HG03064 (cell line): Measurements from ENCODE around the gene P4HA2.

Source experiments
- ATAC-seq: cut with Tn5 transposase; IDR thresholded peaks from one replicate; pipeline ENCODE4 v1.9.1; 2021; ENCODE audit warnings: low read depth; ENCODE audit not compliant: unreplicated experiment

The P4HA2 gene

GRCh38 chr5:132227485-132228240 lies at the start of gene P4HA2:
Gene P4HA2, minus strand, starts transcription at chr5:132227853. Its CDS starts 9,227 bp downstream, at chr5:132218626.
- ATAC-seq = peak; percentile 77

DNA sequence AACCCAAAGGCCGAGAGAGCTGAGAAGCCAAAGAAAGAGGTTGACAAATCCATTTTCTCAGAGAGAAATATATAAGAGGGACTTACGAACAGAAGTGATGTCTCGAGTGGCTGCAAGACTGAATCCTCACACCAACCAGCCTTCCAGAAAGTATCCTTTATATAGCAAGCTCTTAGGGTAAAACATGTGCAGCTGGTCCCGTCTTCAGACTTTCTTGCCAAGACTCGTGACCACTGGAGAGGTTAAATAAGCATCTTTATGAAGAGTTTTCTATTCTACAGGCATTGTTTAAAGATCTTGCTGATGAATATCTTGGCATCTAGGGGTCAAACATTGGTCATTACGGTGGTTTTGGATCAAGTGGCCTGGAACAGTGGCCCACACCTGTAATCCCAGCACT lies 49.6 kb upstream of the P4HA2 start:
- no peak for ATAC-seq

- no peak for ATAC-seq
These were observed 47.9 kb upstream of the P4HA2 start for GRCh38 chr5:132275367-132276220.

DNA sequence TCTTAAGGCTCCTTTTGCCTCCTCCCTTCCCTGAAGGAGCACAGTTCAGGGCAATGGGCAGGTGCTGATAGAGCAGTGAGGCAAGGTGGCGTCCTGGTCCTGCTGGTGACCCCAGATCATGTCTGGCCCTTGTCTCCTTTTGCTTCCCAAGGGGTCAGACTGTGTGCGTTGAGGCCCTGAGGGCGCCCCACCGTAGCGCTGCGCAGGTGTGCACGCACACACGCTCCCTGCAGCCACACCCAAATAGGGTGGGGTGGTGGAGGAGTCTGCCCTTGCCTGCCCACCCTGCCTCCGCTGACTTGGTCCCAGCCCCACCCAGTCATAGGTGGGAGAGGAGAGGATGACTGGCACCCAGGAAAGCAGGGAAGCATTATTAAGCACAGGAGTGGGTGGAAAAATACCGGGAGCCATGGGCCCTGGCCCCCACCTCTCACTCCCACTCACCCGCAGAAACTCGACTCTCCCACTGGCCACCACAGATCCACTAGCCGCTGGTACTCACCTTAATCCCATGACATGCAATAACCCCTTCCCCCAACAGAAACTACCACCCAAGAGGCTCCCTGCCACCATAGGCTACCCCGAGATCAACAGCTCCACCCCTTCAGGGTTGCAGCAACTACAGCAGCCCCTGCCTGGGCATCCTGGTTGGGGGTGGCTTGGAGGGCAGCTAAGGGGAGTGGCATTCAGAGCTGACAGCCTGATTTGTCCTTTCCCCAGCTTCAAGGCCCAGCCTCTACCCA lies 46.6 kb upstream of the P4HA2 start:
- ATAC-seq = no peak

GRCh38 chr5:132273631-132274030 lies 46.0 kb upstream of the P4HA2 start:
- ATAC-seq = no peak

DNA sequence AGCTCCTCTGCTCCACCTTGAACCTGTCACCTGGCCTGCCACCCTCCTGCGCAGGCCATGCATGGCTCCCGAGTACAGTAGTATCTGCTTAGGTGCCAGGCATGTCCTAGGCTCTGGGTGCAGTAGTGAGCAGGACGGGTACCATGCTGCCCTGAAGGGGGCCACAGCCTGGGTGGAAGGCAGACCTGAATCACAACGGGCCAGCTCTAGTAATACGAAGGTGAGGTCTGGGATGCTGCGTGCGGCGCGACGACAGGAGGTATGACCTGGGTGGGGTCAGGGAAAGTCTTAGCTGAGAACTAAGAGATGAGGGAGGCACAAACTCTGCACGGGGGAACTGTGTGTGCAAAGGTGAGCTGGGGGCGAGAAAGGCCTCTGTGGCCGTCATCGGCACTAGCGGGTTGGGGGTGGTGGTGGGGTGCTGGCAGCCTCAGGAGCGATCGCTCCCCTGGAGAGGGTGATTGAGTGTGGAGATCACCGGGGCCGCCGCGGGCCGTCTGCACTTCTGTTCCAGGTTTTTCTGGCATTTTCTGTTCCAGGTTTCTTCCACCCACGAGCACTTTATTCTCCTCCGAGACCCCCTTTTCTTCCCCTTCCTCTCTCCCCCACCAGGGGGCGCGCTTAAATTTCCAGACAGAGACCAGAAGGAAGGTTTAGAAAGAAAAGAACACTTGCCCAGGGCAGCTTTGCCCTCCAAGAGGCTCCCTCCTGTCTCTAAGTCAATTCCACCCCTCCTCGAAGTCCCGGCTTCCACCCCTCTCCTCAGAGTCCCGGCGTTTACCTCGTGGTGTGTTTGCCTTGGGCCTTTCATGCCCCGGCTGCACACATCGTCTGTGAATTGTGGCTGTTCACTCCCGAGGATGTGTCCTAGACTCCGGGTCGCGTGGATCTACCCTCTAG lies 44.9 kb upstream of the P4HA2 start:
- ATAC-seq = no peak

GRCh38 chr5:132271251-132272246 lies 43.9 kb upstream of the P4HA2 start:
- no peak for ATAC-seq

- ATAC-seq = no peak
These were observed 43.1 kb upstream of the P4HA2 start for GRCh38 chr5:132270706-132271105.

DNA sequence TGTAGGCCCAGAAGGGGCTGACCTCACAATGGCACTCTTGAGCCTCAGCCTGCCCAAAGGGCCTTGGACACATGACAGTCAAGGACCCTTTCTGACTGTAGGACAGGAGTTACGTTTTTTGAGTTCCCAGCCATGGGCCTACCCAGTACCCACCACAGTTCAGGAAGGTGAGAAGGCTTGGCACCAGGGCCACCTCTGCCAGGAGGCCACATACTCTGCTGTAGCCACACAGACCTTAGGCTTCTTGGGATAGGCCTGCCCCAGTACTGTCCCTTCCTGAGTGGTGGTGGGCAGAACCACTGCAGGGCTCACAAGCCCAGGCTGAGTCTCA lies 42.6 kb upstream of the P4HA2 start:
- ATAC-seq = no peak

DNA sequence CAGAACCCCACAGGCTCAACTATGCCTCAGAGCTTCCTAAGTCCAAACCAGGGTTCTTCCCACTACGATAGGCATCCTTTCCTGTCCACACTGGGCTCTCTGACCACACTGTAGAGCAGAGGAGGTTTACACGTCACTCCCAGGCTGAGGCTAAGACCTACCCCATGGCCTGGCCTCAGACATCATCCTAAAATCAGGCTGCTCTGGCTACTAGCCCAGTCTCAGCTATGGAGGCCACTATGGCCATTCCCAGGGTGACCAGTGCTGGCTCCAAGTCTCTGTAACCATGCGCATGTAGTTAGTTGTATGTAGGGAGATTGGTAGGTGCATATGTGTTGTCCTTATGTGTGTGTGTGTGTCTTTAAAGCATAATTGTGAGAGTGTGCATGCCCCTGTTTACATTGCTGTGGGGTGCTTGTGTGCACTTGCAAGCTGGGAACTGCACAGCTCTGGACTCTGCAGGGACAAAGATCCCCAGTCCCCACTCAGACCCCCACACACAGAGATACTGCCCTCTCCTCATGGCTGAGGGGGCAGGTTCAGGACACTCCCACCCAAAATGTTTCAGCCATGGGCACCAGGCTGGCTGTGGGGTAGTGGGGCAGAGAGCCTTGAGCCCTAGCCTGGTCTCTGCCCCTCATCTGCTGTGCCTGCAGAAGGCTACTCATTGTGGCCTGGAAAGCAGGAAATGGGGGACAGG lies 42.1 kb upstream of the P4HA2 start:
- no peak for ATAC-seq

DNA sequence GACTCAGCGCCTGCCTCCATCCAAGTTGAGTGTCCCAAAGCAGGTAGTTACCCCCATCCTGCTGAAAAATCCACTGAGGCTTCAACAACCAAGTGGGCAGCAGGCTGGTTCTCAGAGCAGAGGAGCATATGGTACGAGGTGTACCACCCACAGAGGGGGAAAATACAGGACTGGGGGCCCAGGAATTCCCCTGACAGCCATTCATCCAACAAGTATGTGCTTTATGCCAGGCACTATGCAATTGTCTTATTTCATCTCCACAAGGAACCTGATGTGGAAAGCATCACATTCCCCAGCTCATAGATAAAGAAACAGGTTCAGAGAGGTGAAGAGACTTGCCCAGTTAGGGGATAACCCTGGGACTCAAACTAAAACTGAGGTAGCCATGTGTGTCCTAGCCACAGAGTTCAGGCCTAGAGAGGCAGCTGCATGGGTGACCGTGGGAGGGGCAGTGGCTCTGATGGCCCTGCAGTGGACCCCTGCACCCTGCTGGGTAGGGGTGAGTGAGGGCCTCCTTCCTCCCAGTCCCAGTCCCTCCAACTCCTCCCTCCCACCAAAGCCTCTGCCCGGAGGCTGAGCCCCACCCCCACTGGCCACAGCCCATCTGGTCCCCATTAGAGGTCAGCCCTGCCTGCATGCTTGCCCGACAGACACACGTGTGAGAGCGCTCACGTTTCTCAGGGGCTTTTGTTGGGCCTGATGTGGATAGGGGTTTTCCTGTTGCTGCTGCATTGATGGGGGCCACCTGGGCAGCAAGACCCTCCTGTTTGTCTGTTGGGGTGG lies 41.3 kb upstream of the P4HA2 start:
- ATAC-seq = peak; percentile 74

GRCh38 chr5:132267931-132268768 lies 40.5 kb upstream of the P4HA2 start:
- ATAC-seq = peak; percentile 5

GRCh38 chr5:132267166-132267739 lies 39.6 kb upstream of the P4HA2 start:
- ATAC-seq = no peak

DNA sequence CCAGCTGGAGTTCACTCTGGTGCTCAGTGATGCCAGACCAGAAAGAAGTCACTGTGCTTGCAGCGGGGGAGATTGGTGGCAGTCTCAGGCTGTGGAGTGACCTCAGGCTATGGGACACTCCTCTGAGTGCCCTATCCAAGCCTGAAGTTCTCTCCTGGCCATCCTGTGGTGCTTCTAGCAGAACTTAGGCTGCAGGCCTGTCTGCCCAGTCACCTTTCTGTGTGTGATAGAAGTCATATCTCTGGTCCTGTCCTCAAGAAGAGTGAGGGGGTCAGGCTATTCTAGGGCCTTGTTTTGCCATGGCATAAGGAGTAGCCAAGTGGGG lies 39.1 kb upstream of the P4HA2 start:
- ATAC-seq = no peak

DNA sequence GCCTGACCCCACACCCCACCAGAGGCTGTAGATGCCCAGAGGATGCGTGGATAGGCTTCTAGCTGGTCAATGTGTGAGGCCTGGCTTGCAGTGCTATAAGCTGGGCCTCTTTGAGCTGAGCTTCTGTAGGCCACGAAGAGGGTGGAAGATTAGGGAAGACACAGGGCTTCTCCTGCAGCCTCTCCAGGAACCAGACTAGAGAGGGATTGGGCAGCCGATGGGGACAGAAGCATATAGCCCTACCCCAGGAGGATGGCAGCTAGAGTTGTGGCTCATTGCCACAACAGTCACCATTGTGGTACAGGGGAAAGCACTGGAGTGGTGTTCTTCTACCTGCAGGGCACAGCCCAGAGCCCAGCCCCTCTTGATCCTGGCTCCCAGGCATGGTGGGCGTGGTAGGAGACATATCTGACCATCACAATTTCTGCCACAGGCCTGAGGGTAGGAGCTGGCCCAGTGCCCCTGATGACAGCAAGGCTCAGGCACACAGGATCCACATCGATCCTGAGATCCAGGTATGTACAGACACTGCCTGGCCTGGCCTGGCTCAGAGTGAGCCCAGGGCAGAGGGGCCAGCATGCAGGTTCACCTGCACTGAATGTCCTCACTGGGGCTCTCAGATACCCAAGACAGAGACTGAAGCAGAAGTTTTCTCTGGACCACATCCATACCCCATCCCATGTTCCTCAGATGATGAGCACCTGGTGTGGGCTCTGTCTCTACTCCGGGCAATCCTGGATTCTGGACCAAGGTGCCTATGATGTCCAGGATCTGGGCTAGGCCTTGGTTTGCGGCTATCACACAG lies 38.6 kb upstream of the P4HA2 start:
- ATAC-seq = no peak
